Measurements from ENCODE around the gene METTL9. TPM values are rescaled to one million over a fixed set of nuclear protein-coding genes. Genes with fewer than 3 reads are reported as not detected.
"Not testable (repeated sequence)": the region's sequence is repeated elsewhere in the genome, so short reads cannot be mapped to it uniquely, and the experiment has no call there.

METTL9 gene
- total RNA-seq, 1 donor from 2014 or later: 97.7 TPM

DNA sequence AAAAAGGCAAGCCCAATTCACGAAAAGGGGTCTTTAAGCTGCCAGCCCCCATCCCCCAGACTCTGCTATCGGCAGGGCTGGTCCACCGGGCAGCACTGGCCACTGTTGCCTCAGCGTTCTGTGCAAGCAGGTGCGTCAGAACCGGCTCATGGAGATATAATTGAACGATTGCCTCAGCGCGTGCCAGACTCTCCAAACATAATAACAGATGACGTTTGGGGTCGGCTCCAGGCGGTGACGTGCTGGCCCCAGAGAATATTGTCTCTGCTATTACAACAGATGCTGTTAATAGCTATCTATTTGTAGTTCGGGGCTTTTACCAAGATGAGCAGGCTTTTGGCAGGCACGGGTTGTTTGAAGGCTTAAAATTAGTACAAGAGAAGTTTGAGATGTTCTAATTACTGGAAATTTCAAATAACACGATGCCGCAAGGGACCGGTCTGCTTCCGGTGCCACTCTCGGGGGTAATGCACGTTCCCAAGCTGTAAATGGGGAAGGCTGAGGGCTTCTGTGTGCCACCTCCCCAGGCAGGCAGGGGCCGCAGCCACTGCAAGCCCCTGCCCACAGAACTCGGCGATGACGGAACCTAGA, 42.6 kb upstream of the METTL9 start:
- H3K36me3 ChIP-seq; H3K4me1 ChIP-seq; H3K9me3 ChIP-seq; DNase-seq (ENCODE audit: extremely low spot score in 2 of 2); H3K27me3 ChIP-seq; H3K27ac ChIP-seq; H3K4me3 ChIP-seq: not testable (repeated sequence)
- intact Hi-C loops (cut with DNase I): loop anchor here (5.0 to 10.0 kb wide), 2 partner anchors 52 to 1121 kb away; no protein-coding TSS in a partner anchor

DNA sequence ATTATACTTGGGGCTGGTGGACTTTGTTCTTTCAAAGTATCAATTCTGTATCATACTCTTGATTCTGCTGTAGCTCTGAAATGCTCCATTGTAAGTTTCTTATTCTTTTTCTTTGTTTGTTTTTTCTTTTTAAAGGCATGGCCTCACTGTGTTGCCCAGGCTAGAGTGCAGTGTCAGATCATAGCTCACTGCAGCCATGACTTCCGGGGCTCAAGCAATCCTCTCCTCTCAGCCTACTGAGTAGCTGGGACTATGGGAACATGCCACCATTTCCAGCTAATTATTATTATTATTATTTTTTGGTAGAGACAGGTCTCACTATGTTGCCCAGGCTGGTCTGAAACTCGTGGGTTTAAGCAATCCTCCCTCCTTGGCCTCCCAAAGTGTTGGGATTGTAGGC, 38.9 kb upstream of the METTL9 start:
- no peaks in the 10 kb centered on the region for H3K27me3 ChIP-seq
- no peak for DNase-seq (ENCODE audit: extremely low spot score in 2 of 2)
- no peaks in the 10 kb centered on the region for H3K4me1 ChIP-seq
- H3K4me3 ChIP-seq: no peak overlapping the region
- intact Hi-C loops (cut with DNase I): no loop called here
- TF ChIP-seq POLR2A (IDR thresholded peaks at IDR 0.05): no peak
- TF ChIP-seq, protein P1, sequence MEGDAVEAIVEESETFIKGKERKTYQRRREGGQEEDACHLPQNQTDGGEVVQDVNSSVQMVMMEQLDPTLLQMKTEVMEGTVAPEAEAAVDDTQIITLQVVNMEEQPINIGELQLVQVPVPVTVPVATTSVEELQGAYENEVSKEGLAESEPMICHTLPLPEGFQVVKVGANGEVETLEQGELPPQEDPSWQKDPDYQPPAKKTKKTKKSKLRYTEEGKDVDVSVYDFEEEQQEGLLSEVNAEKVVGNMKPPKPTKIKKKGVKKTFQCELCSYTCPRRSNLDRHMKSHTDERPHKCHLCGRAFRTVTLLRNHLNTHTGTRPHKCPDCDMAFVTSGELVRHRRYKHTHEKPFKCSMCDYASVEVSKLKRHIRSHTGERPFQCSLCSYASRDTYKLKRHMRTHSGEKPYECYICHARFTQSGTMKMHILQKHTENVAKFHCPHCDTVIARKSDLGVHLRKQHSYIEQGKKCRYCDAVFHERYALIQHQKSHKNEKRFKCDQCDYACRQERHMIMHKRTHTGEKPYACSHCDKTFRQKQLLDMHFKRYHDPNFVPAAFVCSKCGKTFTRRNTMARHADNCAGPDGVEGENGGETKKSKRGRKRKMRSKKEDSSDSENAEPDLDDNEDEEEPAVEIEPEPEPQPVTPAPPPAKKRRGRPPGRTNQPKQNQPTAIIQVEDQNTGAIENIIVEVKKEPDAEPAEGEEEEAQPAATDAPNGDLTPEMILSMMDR (IDR thresholded peaks at IDR 0.05): no peak
- TF ChIP-seq POLR2AphosphoS5 (IDR thresholded peaks at IDR 0.05; ENCODE audit: insufficient read depth in 1 of 2, low read depth in 1 of 2): no peak
- H3K9me3 ChIP-seq: no peaks in the 10 kb centered on the region
- no peaks in the 10 kb centered on the region for H3K36me3 ChIP-seq
- H3K27ac ChIP-seq: no peak overlapping the region

DNA sequence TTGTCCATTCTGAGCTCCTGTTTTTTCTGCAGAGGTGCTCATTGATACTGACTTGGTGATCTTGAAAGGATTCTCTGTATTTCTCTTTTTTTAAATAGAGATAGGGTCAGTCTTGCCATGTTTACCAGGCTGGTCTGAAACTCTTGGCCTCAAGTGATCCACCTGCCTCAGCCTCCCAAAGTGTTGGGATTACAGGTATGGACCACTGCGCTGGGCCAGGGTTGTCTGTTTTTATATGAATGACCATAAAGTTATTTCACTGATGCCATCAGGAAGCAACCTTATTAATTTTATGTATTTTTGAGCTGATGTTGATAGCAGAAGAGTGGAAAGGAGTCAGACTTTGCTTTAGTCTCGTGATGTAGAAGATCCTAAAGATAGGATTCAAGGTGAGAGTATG, 35.7 kb upstream of the METTL9 start:
- intact Hi-C loops (cut with DNase I): no loop called here
- TF ChIP-seq POLR2A (IDR thresholded peaks at IDR 0.05): no peak
- TF ChIP-seq POLR2AphosphoS5 (IDR thresholded peaks at IDR 0.05; ENCODE audit: insufficient read depth in 1 of 2, low read depth in 1 of 2): no peak
- TF ChIP-seq, protein P1 (IDR thresholded peaks at IDR 0.05): no peak
- Histone ChIP-seq H3K4me1 (no peaks in the 10 kb centered on the region), H3K4me3 (no peak overlapping the region), H3K9me3 (no peaks in the 10 kb centered on the region), H3K27me3 (no peaks in the 10 kb centered on the region), H3K36me3 (no peaks in the 10 kb centered on the region), H3K27ac (no peak overlapping the region)
- DNase-seq (ENCODE audit: extremely low spot score in 2 of 2): no peak

DNA sequence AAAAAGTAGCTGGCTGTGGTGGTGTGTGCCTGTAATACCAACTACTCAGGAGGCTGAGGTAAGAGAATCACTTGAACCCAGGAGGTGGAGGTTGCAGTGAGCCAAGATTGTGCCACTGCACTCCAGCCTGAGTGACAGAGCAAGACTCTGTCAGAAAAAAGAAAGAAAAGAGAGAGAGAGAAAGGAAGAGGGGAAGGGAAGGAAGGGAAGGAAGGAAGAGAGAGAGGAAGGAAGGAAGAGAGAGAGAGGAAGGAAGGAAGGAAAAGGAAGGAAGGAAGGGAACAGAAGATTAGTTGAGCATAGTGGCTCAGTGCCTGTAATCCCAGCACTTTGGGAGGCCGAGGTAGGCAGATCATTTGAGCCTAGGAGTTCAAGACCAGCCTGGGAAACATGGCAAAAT, 35.0 kb upstream of the METTL9 start:
- intact Hi-C loops (cut with DNase I); DNase-seq (ENCODE audit: extremely low spot score in 2 of 2); H3K27me3 ChIP-seq; H3K9me3 ChIP-seq; H3K4me3 ChIP-seq; H3K4me1 ChIP-seq; H3K27ac ChIP-seq; H3K36me3 ChIP-seq: not testable (repeated sequence)

DNA sequence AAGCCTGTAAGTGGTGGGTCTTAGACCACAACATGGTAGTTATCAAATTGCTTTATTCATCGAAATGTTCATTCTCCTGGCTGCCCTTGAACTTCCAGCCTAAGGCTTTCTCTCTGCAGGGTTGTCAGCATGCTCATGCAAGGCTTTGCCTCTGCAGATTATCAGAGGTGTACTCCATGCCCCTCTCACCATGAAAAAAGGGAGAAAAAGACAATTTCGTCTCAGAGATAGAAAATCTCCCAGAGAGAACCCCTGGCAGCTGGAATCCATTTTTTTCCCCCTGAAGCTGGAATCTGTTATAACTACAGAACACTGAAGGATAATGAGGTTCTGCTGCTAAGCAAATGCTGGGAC, 33.9 kb upstream of the METTL9 start:
- no peak for DNase-seq (ENCODE audit: extremely low spot score in 2 of 2)

More for the DNA sequence above, 33.9 kb upstream of the METTL9 start:
- H3K36me3 ChIP-seq: no peaks in the 10 kb centered on the region
- H3K4me3 ChIP-seq: no peak overlapping the region
- no peaks in the 10 kb centered on the region for H3K27me3 ChIP-seq
- intact Hi-C loops (cut with DNase I): no loop called here
- TF ChIP-seq POLR2AphosphoS5 (IDR thresholded peaks at IDR 0.05; ENCODE audit: insufficient read depth in 1 of 2, low read depth in 1 of 2): no peak
- no peak for TF ChIP-seq POLR2A (IDR thresholded peaks at IDR 0.05)
- TF ChIP-seq, protein P1 (IDR thresholded peaks at IDR 0.05): no peak
- no peak overlapping the region for H3K27ac ChIP-seq
- H3K9me3 ChIP-seq: no peaks in the 10 kb centered on the region
- H3K4me1 ChIP-seq: no peaks in the 10 kb centered on the region
